NCI-H748 (cell line): ENCODE measurements around the gene MGST2.
A peak's percentile ranks its signal among the peaks of the same experiment; 100 is the strongest.

Experiments used
- DNase-seq: peaks from one replicate; lab custom pipeline; 2025; ENCODE audit not compliant: unreplicated experiment; lab: John Stamatoyannopoulos, UW

MGST2 gene

GRCh38 chr4:139643042-139643895 lies 22.4 kb upstream of the MGST2 start:
- no peak for DNase-seq

- no peak for DNase-seq
Observed at GRCh38 chr4:139645458-139645857, 20.2 kb upstream of the MGST2 start.

GRCh38 chr4:139647184-139647583 lies 18.4 kb upstream of the MGST2 start:
- no peak for DNase-seq

- no peak for DNase-seq
Observed at GRCh38 chr4:139647952-139648351, 17.7 kb upstream of the MGST2 start.

GRCh38 chr4:139651282-139652194 lies 14.1 kb upstream of the MGST2 start:
- DNase-seq = peak; percentile 62

- DNase-seq = no peak
Observed at GRCh38 chr4:139654516-139654915, 11.1 kb upstream of the MGST2 start.

GRCh38 chr4:139655116-139655515 lies 10.5 kb upstream of the MGST2 start:
- DNase-seq = peak; percentile 19

- peak; percentile 77 for DNase-seq
Observed at GRCh38 chr4:139656614-139657486, 8.8 kb upstream of the MGST2 start.

GRCh38 chr4:139658185-139658584 lies 7.4 kb upstream of the MGST2 start:
- DNase-seq = no peak

GRCh38 chr4:139658586-139659382 lies 6.8 kb upstream of the MGST2 start:
- DNase-seq = no peak

GRCh38 chr4:139659735-139660424 lies 5.7 kb upstream of the MGST2 start:
- DNase-seq = no peak

GRCh38 chr4:139660568-139661043 lies 5.0 kb upstream of the MGST2 start:
- no peak for DNase-seq

- DNase-seq = no peak
Observed at GRCh38 chr4:139663561-139664138, 2.0 kb upstream of the MGST2 start.

GRCh38 chr4:139664442-139664841 lies 1.2 kb upstream of the MGST2 start:
- DNase-seq = no peak

GRCh38 chr4:139665079-139665689 lies 435 bp upstream of the MGST2 start:
- no peak for DNase-seq

GRCh38 chr4:139666735-139667281 lies 1.2 kb downstream of the MGST2 start:
- DNase-seq = peak; percentile 50

- DNase-seq = no peak
Observed at GRCh38 chr4:139668036-139668435, 2.4 kb downstream of the MGST2 start.

GRCh38 chr4:139668658-139669201 lies 3.1 kb downstream of the MGST2 start:
- no peak for DNase-seq
